Stimulated activated naive B cell treated with anti-CD40 and anti-IgM and Interleukin-4, amounts not matched to agents 10 μg/mL and 1 μg/mL and 100 μg/mL, for 72 hours (primary cell): Measurements from ENCODE around the gene MACO1.

ENCODE experiments used
- ATAC-seq, 2 donors: fragments of 150-1000 bp; cut with Tn5 transposase; replicated peaks; 2 replicates each; pipeline ENCODE4 v1.10.0; 2021; ENCODE audit warnings: moderate library complexity in 1 of 2
- DNase-seq: peaks from one replicate; pipeline ENCODE4 v3.0.0; 2021
- H3K27ac Mint-ChIP-seq: one replicate; pipeline ENCODE4 v1.8.0; 2022; ENCODE audit warnings: mild to moderate bottlenecking, mixed read lengths
- H3K27me3 Mint-ChIP-seq, 2 donors: one replicate each; pipeline ENCODE4 v1.8.0; 2022; ENCODE audit warnings: mixed read lengths in 2 of 2
- H3K36me3 Mint-ChIP-seq, 2 donors: one replicate each; pipeline ENCODE4 v1.8.0; 2022; ENCODE audit warnings: mixed read lengths in 2 of 2, mild to moderate bottlenecking in 1 of 2
- H3K4me1 Mint-ChIP-seq, 2 donors: one replicate each; pipeline ENCODE4 v1.8.0; 2022; ENCODE audit warnings: mixed read lengths in 2 of 2, mild to moderate bottlenecking in 1 of 2
- H3K4me3 Mint-ChIP-seq, 2 donors: one replicate each; pipeline ENCODE4 v1.8.0; 2022; ENCODE audit warnings: mild to moderate bottlenecking in 2 of 2, mixed read lengths in 2 of 2, moderate library complexity in 1 of 2
- H3K9me3 Mint-ChIP-seq, 2 donors: one replicate each; pipeline ENCODE4 v1.8.0; 2022; ENCODE audit warnings: mixed read lengths in 2 of 2, mild to moderate bottlenecking in 1 of 2

MACO1 gene

GRCh38 chr1:25537153-25537831 is 106.6 kb downstream of the MACO1 start:
- peaks cover 0 to 2% of the 10 kb centered on the region in 2 donors for H3K4me1 Mint-ChIP-seq
- ATAC-seq, result no peak
- no peak overlapping the region for H3K27ac Mint-ChIP-seq
- H3K4me3 Mint-ChIP-seq, result no peak overlapping the region
- H3K27me3 Mint-ChIP-seq, result no peaks in the 10 kb centered on the region
- DNase-seq, result no peak
- no peaks in the 10 kb centered on the region for H3K9me3 Mint-ChIP-seq
- no peaks in the 10 kb centered on the region for H3K36me3 Mint-ChIP-seq

GRCh38 chr1:25538191-25538767 is 107.6 kb downstream of the MACO1 start:
- no peaks in the 10 kb centered on the region for H3K27me3 Mint-ChIP-seq
- no peak overlapping the region for H3K4me3 Mint-ChIP-seq
- no peak overlapping the region for H3K27ac Mint-ChIP-seq
- H3K36me3 Mint-ChIP-seq, result no peaks in the 10 kb centered on the region
- no peaks in the 10 kb centered on the region for H3K9me3 Mint-ChIP-seq
- DNase-seq, result no peak
- peaks cover 0 to 2% of the 10 kb centered on the region in 2 donors for H3K4me1 Mint-ChIP-seq
- no peak for ATAC-seq

- DNase-seq (no peak), ATAC-seq (no peak)
- Mint-ChIP-seq H3K4me3 (no peak overlapping the region), H3K27me3 (peaks cover 0 to 7% of the 10 kb centered on the region in 2 donors), H3K27ac (no peak overlapping the region), H3K9me3 (no peaks in the 10 kb centered on the region), H3K4me1 (peaks cover 12 to 15% of the 10 kb centered on the region in 2 donors), H3K36me3 (no peaks in the 10 kb centered on the region)
These were observed 110.1 kb downstream of the MACO1 start for GRCh38 chr1:25540750-25541342.

GRCh38 chr1:25541425-25541824 is 110.7 kb downstream of the MACO1 start:
- no peak overlapping the region for H3K27ac Mint-ChIP-seq
- H3K27me3 Mint-ChIP-seq, result peaks cover 0 to 7% of the 10 kb centered on the region in 2 donors
- no peaks in the 10 kb centered on the region for H3K36me3 Mint-ChIP-seq
- DNase-seq (no peak), ATAC-seq (no peak)
- H3K4me1 Mint-ChIP-seq, result peaks cover 12 to 15% of the 10 kb centered on the region in 2 donors
- H3K4me3 Mint-ChIP-seq, result no peak overlapping the region
- no peaks in the 10 kb centered on the region for H3K9me3 Mint-ChIP-seq

DNA sequence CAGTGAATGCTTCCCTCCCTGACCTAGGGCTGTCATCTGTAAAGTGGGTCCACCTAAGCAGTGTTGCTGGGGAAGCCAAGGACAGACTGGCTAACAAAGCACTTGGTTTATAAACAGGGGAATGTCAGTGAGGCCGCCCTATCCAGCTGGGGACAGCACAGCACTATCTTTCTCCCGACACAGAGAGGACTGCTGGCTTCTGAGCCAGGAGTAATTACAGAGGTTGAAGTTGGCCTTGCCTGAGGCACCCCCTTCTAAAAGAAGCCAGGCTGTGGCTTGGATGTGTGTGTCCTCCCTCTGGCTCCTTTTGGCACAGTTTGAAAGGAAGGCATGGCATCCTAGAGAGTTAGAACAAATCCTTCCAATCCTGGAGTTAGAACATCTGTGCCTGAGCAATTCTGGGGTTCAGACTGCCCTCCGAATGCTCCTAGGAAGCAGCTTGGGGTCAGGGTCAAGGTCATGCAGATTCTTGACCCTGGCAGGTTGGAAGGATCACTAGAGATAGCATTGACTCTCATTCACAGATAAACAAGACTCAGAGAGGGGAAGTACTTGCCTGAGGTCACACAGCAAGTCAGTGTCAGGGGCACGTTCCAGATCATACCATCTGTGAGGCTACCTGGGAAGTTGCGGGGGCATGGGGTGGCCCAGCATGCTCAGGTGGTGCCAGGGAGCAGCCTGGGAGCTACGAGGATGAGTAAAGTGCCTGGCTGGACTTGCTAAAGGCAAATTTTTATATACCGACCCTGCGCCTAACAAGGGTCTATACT is 111.4 kb downstream of the MACO1 start:
- DNase-seq, result no peak
- Mint-ChIP-seq H3K4me1 (peaks cover 15% of the 10 kb centered on the region in 2 donors), H3K27me3 (peaks cover 0 to 7% of the 10 kb centered on the region in 2 donors), H3K27ac (peak overlapping the region; percentile 7), H3K9me3 (no peaks in the 10 kb centered on the region), H3K4me3 (no peak overlapping the region), H3K36me3 (no peaks in the 10 kb centered on the region)
- no peak for ATAC-seq

GRCh38 chr1:25543005-25543424 is 112.3 kb downstream of the MACO1 start:
- no peaks in the 10 kb centered on the region for H3K9me3 Mint-ChIP-seq
- no peak overlapping the region for H3K27ac Mint-ChIP-seq
- peak overlapping the region; percentile 79 to 86 for H3K4me3 Mint-ChIP-seq
- no peak for DNase-seq
- peaks cover 0 to 7% of the 10 kb centered on the region in 2 donors for H3K27me3 Mint-ChIP-seq
- H3K4me1 Mint-ChIP-seq, result peaks cover 15% of the 10 kb centered on the region in 2 donors
- H3K36me3 Mint-ChIP-seq, result no peaks in the 10 kb centered on the region
- ATAC-seq, result no peak

DNA sequence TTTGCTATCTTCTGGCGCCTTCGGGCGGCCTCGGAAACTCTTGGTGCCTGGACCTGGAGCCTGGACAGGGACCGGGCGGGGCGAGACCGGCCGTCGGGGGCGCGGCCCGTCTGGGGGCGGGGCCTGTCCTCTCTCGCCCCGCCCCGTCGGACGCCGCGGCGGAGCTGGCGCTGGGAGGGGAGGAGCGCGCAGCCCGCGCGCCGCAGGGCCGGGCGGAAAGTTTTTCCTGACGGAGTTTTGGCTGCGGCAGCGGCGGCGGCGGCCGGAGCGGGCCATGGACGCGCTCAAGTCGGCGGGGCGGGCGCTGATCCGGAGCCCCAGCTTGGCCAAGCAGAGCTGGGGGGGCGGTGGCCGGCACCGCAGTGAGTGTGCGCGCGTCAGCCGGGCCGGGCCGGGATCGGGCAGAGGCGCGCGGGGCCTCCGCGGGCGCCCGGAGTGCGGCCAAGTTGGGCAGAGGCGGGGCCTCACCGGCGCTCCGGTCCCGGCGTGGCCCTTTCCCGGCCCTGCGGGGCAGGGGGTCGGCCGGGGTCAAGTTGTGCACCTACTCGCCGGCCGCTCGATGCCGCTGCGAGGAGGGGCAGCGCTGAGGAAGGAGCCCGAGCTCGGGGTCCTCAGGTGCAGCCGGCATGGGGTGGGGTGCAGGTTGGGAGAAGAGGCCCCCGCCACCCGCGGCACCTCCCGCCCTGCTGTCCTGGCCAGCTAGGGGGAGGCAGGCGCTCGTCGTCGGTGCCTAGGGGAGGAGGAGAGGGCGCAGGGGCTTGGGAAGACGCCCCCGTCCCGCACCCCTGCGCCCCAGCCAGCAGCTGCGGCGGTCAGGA is 112.9 kb downstream of the MACO1 start, which contains the start of gene LDLRAP1:
Gene LDLRAP1, plus strand, starts transcription at position 182 of the 818 bp plus-strand sequence. Its CDS starts 93 bp downstream, at position 275.
- no peaks in the 10 kb centered on the region for H3K36me3 Mint-ChIP-seq
- H3K27ac Mint-ChIP-seq, result peak within 1 kb of the TSS; percentile 62
- peak within 1 kb of the TSS; percentile 79 to 86 for H3K4me3 Mint-ChIP-seq
- peak; percentile 91 to 95 for ATAC-seq
- peak; percentile 50 for DNase-seq
- peaks cover 15 to 19% of the 10 kb centered on the region in 2 donors for H3K4me1 Mint-ChIP-seq
- peaks cover 0 to 7% of the 10 kb centered on the region in 2 donors for H3K27me3 Mint-ChIP-seq
- H3K9me3 Mint-ChIP-seq, result no peaks in the 10 kb centered on the region

DNA sequence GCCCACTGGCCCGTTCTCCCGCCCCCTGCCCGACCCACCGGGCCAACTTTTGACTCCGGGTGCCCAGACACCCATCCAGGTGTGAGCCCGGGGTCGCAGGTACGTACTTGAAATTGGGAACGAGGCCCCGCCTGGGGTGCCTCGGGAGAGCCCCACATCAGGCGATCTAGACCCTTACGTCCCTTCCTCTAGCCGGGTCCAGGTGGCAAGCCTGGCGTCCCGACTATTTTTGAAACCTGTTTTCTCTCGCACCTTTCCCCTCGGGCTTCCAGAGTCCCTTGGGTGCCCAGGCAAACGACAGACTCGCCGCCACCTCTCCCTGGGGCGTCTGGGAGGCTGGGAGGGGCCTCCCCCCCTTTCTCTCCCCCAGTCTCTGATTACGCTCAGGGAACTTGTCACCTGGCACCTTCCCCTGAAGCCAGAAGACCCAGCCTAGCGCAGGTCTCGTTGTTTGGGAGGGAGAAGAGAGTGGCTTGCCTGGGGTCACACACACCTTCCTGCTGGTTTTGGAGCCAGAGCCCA is 113.6 kb downstream of the MACO1 start:
- Mint-ChIP-seq H3K4me1 (peaks cover 20 to 26% of the 10 kb centered on the region in 2 donors), H3K36me3 (no peaks in the 10 kb centered on the region), H3K4me3 (peak overlapping the region; percentile 79 to 86), H3K27ac (peak overlapping the region; percentile 62), H3K9me3 (no peaks in the 10 kb centered on the region), H3K27me3 (peaks cover 0 to 7% of the 10 kb centered on the region in 2 donors)
- DNase-seq (no peak), ATAC-seq (no peak)

DNA sequence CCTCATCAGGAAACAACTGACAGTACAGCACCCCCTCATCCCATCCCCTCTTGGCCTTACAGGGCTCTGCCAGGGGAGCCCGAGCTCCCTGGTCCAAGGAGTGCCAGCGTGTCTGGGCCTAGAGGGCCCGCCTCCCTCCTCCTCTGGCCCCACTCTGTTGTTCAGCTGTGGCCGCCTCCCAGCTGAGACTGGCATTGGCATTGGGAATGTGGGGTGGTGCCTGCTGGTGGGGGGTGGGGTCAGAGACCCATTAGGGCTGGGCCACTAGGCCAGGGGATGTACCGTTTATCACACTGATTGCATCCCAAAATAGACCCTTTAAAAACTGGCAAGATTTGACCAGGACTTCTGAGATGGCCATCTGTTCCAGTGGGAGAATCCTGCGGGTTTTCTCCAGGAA is 114.1 kb downstream of the MACO1 start:
- ATAC-seq, result no peak

DNA sequence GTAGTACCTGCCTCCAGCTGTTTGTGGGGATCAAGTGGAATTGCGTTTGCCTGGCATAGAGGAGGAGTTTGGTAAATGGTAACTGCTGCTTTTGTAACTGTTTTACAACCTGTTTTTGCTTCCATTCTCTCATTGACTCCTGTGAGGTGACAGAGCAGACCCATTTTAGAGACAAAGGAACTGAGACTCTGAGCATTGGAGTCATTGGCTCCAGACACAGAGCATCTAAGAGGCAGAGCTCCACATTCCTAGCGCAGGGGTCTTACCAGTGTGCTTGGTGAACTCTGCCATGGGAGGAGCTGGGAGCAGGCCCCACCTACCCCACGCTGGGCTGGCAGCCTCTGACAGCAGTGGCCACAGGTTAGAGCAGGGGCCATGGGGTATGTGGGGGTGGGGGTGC is 115.1 kb downstream of the MACO1 start:
- H3K36me3 Mint-ChIP-seq, result no peaks in the 10 kb centered on the region
- H3K9me3 Mint-ChIP-seq, result no peaks in the 10 kb centered on the region
- peaks cover 0 to 7% of the 10 kb centered on the region in 2 donors for H3K27me3 Mint-ChIP-seq
- DNase-seq, result no peak
- ATAC-seq, result no peak
- H3K4me3 Mint-ChIP-seq, result no peak overlapping the region
- H3K27ac Mint-ChIP-seq, result no peak overlapping the region
- H3K4me1 Mint-ChIP-seq, result peaks cover 33 to 40% of the 10 kb centered on the region in 2 donors

More for the DNA sequence above, 114.1 kb downstream of the MACO1 start:
- H3K27ac Mint-ChIP-seq, result peak overlapping the region; percentile 62
- H3K36me3 Mint-ChIP-seq, result no peaks in the 10 kb centered on the region
- H3K9me3 Mint-ChIP-seq, result no peaks in the 10 kb centered on the region
- no peak for DNase-seq
- peak overlapping the region; percentile 79 to 86 for H3K4me3 Mint-ChIP-seq
- peaks cover 24 to 31% of the 10 kb centered on the region in 2 donors for H3K4me1 Mint-ChIP-seq
- peaks cover 0 to 7% of the 10 kb centered on the region in 2 donors for H3K27me3 Mint-ChIP-seq

DNA sequence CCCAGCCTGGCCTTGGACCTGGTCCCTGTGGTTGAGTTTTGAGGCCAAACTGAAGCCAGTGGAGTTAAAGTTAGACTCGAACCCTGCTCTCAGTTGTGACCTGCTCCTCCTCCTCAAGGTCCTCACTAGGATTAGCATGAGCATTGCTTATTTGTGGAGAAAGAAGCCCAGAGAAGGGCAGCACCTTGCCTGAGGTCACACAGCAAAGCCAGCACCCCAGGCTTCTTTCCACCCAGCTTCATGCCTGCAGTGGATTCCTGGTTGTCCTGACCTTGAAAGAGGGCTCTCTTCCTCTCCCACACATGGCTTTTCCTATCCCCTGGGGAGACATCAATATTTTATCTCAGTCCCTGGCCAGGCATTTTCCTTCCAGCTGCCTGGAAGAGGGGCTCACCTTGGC is 115.5 kb downstream of the MACO1 start:
- no peak for ATAC-seq
- H3K4me1 Mint-ChIP-seq, result peaks cover 35 to 43% of the 10 kb centered on the region in 2 donors
- H3K36me3 Mint-ChIP-seq, result no peaks in the 10 kb centered on the region
- H3K27me3 Mint-ChIP-seq, result peaks cover 0 to 7% of the 10 kb centered on the region in 2 donors
- DNase-seq, result no peak
- no peak overlapping the region for H3K4me3 Mint-ChIP-seq
- H3K27ac Mint-ChIP-seq, result no peak overlapping the region
- no peaks in the 10 kb centered on the region for H3K9me3 Mint-ChIP-seq

- peaks cover 0 to 7% of the 10 kb centered on the region in 2 donors for H3K27me3 Mint-ChIP-seq
- peaks cover 39 to 50% of the 10 kb centered on the region in 2 donors for H3K4me1 Mint-ChIP-seq
- H3K9me3 Mint-ChIP-seq, result no peaks in the 10 kb centered on the region
- H3K27ac Mint-ChIP-seq, result no peak overlapping the region
- no peak for DNase-seq
- H3K4me3 Mint-ChIP-seq, result no peak overlapping the region
- peaks cover 0 to 2% of the 10 kb centered on the region in 2 donors for H3K36me3 Mint-ChIP-seq
- ATAC-seq, result no peak
These were observed 117.9 kb downstream of the MACO1 start for GRCh38 chr1:25548601-25549000.
